HT1080 (cell line): ENCODE data around the gene FOXC2. TPM values are rescaled to one million over a fixed set of nuclear protein-coding genes. Genes with fewer than 3 reads are reported as not detected.

ENCODE experiments used
- DNase-seq: peaks from one replicate; pipeline ENCODE4 v3.0.0-alpha.2; 2015; ENCODE audit warnings: low read depth
- total RNA-seq: library from RNA; depleted of rRNA; stranded (reverse); fragments of >200 nt; shearing (Covaris generic); gene quantifications from 2 replicates; pipeline ENCODE4 v1.2.3, GENCODE V29; 2014

The FOXC2 gene
- total RNA-seq, 1 experiment from 2014 or later: 1.5 TPM

DNA sequence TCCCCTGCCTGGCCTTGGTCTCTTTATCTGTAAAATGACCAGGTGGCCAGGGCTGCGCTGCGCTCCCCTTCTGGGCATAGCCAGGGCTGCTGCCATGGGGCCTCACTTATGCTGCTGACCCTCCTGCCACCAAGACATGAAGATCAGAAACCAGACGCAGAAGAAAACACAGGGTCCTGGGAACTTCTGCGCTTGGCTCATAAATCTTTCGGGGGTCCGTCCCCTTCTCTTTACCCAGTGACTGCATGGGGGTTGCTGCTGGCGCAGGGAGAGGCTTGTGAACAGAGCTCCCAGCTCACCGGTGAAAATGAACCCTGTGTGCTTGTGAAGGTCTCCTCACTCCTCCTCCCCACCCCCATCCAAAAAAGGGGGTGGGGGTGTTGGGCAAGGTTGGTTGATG, 6.0 kb downstream of the FOXC2 start:
- DNase-seq: no peak

DNA sequence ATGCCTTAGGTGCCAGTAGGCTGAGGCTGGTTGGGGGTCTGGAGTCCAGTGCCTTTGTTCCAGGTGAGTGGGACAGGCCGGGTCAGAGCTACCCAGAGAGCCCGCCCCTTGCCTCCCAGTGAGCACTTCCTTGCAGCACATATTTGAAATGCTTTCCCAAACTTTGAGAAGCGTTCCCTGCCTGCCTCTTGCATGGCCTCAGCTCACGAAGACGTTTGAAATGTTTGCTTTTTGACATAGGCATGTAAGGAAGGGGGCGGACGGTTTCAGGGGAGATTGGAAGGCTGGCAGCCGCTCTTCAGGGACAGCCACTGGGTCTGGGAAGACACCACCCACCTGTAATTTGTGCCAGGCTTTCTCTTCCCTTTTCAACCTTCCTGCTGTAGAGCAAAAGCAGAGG, 6.6 kb downstream of the FOXC2 start:
- no peak for DNase-seq

- no peak for DNase-seq
Observed at GRCh38 chr16:86573646-86574508, 7.2 kb downstream of the FOXC2 start.

GRCh38 chr16:86574646-86575045, 8.0 kb downstream of the FOXC2 start:
- DNase-seq: no peak

GRCh38 chr16:86575095-86575685, 8.6 kb downstream of the FOXC2 start:
- DNase-seq: no peak

DNA sequence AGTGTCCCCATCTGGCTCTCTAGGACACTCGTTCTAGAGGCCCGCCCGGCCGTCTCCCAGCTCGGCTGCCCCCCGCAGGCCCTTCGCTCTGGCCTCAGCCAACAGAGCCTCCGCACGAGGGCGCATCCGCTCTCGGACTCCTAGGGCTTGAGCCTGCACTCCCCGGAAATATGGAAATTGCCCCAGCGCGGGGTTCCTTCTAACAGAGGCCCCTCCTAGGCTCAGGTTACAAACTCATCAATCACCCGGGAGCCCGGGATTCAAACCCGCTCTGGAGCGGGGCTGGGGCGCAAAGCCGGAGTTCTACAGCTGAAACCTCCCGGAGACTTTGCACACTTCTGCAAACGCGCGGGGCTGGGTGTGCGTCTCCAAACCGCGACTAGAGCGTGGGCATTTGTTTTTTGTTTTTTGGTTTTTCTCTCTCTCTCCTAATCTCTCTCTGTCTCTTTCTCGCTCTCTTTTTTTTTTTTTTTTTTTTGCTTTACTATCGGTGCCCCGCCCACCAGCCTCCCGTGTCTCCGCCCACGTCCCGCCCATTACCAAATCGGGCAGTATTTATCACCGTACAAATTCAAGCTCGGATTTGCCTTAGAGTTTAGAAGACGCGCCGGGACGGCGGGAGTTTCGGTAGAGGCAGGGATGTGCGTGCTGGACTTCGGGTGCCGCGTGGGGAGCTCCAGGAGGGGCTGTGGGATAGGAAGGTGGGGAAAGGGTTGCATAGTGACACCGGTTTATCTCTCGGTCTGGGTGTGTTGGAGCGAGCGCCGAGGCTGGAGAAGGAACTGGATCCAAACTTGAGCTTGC, 9.3 kb downstream of the FOXC2 start:
- DNase-seq: no peak

- no peak for DNase-seq
Observed at GRCh38 chr16:86576591-86577313, 10.1 kb downstream of the FOXC2 start.

- DNase-seq: no peak
Observed at GRCh38 chr16:86577314-86577971, 10.8 kb downstream of the FOXC2 start.

DNA sequence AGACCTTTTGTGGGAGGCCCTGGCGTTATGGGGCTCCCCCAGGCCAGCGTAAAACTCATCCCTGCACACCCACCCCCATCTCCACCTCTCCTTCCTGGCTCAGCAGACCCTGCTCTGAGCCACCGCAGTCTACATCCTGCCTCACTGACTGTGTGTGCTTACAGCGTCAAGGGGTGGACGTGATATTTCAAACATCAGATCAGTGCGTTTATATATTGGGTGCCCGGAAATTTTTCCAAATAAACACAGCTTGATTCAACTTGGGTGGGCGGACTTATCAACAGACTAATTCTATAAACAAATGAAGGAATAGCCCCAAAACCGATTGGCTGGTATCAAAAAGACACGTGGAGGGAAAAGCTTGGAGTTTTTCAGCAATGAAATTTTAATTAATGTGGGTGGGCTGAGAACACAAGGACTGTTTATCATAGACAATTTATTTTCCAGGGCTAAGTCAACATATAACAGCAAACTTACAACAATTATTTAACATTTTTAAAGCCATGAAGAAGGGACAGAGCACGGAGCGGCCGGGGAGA, 11.5 kb downstream of the FOXC2 start, which contains the start of gene FOXL1:
Gene FOXL1 (plus strand): TSS at position 489 of the 539 bp plus-strand sequence. CDS start 175 bp downstream, outside the sequence.
- DNase-seq: no peak

GRCh38 chr16:86578611-86579267, 12.1 kb downstream of the FOXC2 start:
- DNase-seq: no peak

- DNase-seq: no peak
Observed at GRCh38 chr16:86579268-86580062, 12.8 kb downstream of the FOXC2 start.

DNA sequence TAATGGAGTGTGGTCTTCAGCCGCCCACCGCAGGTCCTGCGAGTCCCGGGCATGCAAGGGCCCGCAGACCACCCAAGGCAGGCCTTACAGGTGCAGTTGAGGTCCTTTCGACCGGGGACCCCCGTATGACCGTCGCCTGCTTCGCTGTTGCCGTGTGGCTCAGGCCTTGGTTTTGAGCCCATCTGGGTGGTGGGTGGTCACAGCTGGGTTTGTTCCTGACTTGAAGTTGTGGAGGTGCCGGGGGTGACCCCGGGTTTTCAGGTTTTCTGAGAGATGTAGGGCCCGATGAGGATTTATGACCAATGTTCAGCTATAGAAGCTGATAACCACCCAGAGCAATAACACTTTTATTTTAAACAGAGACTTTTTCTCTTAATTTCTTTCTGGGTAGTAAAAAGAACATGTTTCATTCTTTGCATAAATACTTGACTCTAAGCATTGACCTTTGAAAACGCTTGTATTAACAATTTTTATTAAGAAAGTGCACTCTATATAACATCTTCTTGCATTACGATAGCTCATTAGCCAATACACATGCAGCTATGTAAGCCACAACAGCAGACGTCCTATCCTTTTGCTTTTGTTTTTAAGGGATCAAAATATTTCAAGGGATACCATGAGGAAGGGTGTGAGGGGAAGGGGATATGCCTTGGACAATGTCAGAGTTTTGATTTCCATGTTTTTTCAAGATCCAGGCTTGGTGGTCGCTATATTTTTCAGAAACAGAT, 13.6 kb downstream of the FOXC2 start:
- DNase-seq: no peak

GRCh38 chr16:86580791-86581170, 14.2 kb downstream of the FOXC2 start:
- DNase-seq: no peak

DNA sequence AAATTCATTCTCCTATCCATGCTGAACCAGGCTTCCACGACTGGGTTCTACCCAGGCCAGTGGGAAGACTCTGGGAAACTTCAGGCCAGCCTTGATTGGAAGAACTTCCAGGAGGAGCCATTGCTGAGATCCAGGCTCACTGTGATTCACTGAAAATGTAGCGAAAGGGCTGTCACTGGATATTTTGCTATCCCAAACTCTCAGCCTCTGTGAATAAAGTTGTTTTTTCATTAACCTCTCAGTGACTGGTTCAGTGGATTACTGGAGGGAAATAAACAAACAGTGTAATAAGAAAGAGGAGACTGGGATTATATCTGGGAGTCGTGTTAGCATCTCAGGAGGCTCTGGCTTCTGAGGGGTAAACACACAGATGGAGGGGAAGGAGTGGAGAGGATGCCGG, 14.8 kb downstream of the FOXC2 start:
- no peak for DNase-seq

- no peak for DNase-seq
Observed at GRCh38 chr16:86584071-86584685, 17.5 kb downstream of the FOXC2 start.

GRCh38 chr16:86584726-86585721, 18.4 kb downstream of the FOXC2 start:
- DNase-seq: no peak
